HG03432 (cell line): ENCODE data around the gene IGFBP5.

Experiments used
- ATAC-seq: cut with Tn5 transposase; IDR thresholded peaks from one replicate; pipeline ENCODE4 v1.9.1; 2021; ENCODE audit warnings: mild to moderate bottlenecking, moderate library complexity; ENCODE audit not compliant: unreplicated experiment

IGFBP5 gene

GRCh38 chr2:216689397-216689796, 6.0 kb downstream of the IGFBP5 start:
- no peak for ATAC-seq

GRCh38 chr2:216688731-216689340, 6.5 kb downstream of the IGFBP5 start:
- no peak for ATAC-seq

- ATAC-seq, result no peak
Measured at GRCh38 chr2:216687646-216688045, 7.7 kb downstream of the IGFBP5 start.

- ATAC-seq, result no peak
Measured at GRCh38 chr2:216687111-216687510, 8.2 kb downstream of the IGFBP5 start.

GRCh38 chr2:216685327-216685875, 9.9 kb downstream of the IGFBP5 start:
- ATAC-seq, result no peak

GRCh38 chr2:216683846-216684245, 11.5 kb downstream of the IGFBP5 start:
- ATAC-seq, result no peak

GRCh38 chr2:216681683-216682082, 13.7 kb downstream of the IGFBP5 start:
- no peak for ATAC-seq

- ATAC-seq, result no peak
Measured at GRCh38 chr2:216680951-216681629, 14.3 kb downstream of the IGFBP5 start.

- ATAC-seq, result no peak
Measured at GRCh38 chr2:216679658-216680024, 15.7 kb downstream of the IGFBP5 start.

GRCh38 chr2:216678813-216679657, 16.3 kb downstream of the IGFBP5 start:
- no peak for ATAC-seq

GRCh38 chr2:216678098-216678465, 17.3 kb downstream of the IGFBP5 start:
- no peak for ATAC-seq

GRCh38 chr2:216677439-216678097, 17.8 kb downstream of the IGFBP5 start:
- no peak for ATAC-seq

- ATAC-seq, result no peak
Measured at GRCh38 chr2:216676630-216677029, 18.7 kb downstream of the IGFBP5 start.

- ATAC-seq, result no peak
Measured at GRCh38 chr2:216674376-216674775, 21.0 kb downstream of the IGFBP5 start.

GRCh38 chr2:216673609-216674008, 21.7 kb downstream of the IGFBP5 start:
- no peak for ATAC-seq

- no peak for ATAC-seq
Measured at GRCh38 chr2:216673021-216673420, 22.3 kb downstream of the IGFBP5 start.

- ATAC-seq, result no peak
Measured at GRCh38 chr2:216672466-216672865, 22.9 kb downstream of the IGFBP5 start.

GRCh38 chr2:216671791-216672343, 23.5 kb downstream of the IGFBP5 start:
- no peak for ATAC-seq

GRCh38 chr2:216671081-216671411, 24.3 kb downstream of the IGFBP5 start:
- no peak for ATAC-seq

- no peak for ATAC-seq
Measured at GRCh38 chr2:216670266-216671080, 24.9 kb downstream of the IGFBP5 start.
